ENCODE results near the gene EIF4G2.

The EIF4G2 gene

GRCh38 chr11:10807493-10808234, 1.1 kb downstream of the EIF4G2 start:
- DNase-seq, result peak; percentile 48

GRCh38 chr11:10806206-10806605, 2.5 kb downstream of the EIF4G2 start:
- DNase-seq, result no peak

- no peak for DNase-seq
Measured at GRCh38 chr11:10805741-10806140, 3.0 kb downstream of the EIF4G2 start.

GRCh38 chr11:10803676-10804075, 5.0 kb downstream of the EIF4G2 start:
- DNase-seq, result no peak

GRCh38 chr11:10800292-10800691, 8.4 kb downstream of the EIF4G2 start:
- DNase-seq, result no peak

GRCh38 chr11:10798330-10798928, 10.3 kb downstream of the EIF4G2 start:
- no peak for DNase-seq

GRCh38 chr11:10797531-10797930, 11.2 kb downstream of the EIF4G2 start:
- DNase-seq, result no peak

GRCh38 chr11:10797001-10797400, 11.7 kb downstream of the EIF4G2 start:
- DNase-seq, result no peak

GRCh38 chr11:10796191-10796590, 12.5 kb downstream of the EIF4G2 start:
- no peak for DNase-seq

- no peak for DNase-seq
Measured at GRCh38 chr11:10793470-10794255, 15.1 kb downstream of the EIF4G2 start.

GRCh38 chr11:10792385-10793068, 16.2 kb downstream of the EIF4G2 start:
- peak; percentile 73 for DNase-seq

- no peak for DNase-seq
Measured at GRCh38 chr11:10786451-10786850, 22.3 kb downstream of the EIF4G2 start.

- no peak for DNase-seq
Measured at GRCh38 chr11:10785146-10785474, 23.6 kb downstream of the EIF4G2 start.

GRCh38 chr11:10784232-10785145, 24.2 kb downstream of the EIF4G2 start:
- no peak for DNase-seq

- DNase-seq, result no peak
Measured at GRCh38 chr11:10780040-10780439, 28.7 kb downstream of the EIF4G2 start.

- DNase-seq, result no peak
Measured at GRCh38 chr11:10779086-10779485, 29.6 kb downstream of the EIF4G2 start.

GRCh38 chr11:10778217-10778970, 30.3 kb downstream of the EIF4G2 start:
- no peak for DNase-seq

GRCh38 chr11:10777806-10778205, 30.9 kb downstream of the EIF4G2 start:
- DNase-seq, result no peak

- DNase-seq, result no peak
Measured at GRCh38 chr11:10777393-10777793, 31.3 kb downstream of the EIF4G2 start.

- DNase-seq, result no peak
Measured at GRCh38 chr11:10774811-10775210, 33.9 kb downstream of the EIF4G2 start.

GRCh38 chr11:10771457-10771856, 37.3 kb downstream of the EIF4G2 start:
- DNase-seq, result no peak
